ENCODE results near the gene WNT6. TPM values are rescaled to one million over a fixed set of nuclear protein-coding genes. Genes with fewer than 3 reads are reported as not detected.

The WNT6 gene
- total and polyA plus RNA-seq, 2 of the 8 experiments (the other 6 are each of a cell fraction or from before 2014, with no cell fraction given) = not detected

DNA sequence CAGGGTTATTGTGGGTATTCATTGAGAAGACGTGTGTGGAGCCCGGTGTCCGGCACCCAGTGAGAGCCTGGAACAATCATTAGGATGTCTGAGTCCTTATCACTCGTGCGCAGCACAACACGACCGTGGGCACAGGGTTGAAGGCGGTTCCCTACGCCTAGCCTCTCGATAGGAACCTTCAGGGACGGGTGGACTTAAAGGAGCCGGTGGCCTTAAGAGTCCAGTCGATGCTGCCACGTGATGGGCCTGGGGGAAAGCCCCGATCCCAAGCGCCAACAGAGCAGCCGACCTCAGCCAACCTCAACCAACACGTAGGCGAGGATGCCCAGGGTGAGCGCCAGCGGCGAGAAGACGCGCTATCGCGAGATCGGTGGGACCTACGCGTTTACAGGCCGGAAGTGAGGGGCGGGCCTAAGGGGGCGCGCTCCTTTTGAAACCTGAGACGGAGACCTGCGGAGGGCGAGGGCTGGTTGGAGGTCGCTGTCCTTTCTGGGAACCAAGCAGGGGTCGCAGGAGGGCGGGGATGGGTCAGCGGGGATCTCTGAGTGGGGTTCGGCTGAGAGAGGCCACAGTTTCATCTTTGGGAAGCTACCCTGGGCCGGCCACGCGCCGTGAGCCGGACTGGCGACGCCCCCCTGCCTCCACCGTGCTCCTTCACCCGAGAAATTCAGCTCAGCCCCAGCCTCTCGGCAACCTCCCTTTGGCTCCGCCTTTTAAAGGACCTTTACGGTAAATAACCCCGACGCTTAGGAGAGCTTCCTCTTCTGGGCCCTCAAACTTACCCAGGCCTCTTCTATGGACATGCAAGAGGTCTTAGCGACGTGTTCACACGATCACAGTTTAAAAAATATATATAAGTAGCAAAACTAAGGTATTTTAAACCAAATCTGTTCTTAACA lies 49.4 kb downstream of the WNT6 start (continued):
- TF ChIP-seq, protein P1, sequence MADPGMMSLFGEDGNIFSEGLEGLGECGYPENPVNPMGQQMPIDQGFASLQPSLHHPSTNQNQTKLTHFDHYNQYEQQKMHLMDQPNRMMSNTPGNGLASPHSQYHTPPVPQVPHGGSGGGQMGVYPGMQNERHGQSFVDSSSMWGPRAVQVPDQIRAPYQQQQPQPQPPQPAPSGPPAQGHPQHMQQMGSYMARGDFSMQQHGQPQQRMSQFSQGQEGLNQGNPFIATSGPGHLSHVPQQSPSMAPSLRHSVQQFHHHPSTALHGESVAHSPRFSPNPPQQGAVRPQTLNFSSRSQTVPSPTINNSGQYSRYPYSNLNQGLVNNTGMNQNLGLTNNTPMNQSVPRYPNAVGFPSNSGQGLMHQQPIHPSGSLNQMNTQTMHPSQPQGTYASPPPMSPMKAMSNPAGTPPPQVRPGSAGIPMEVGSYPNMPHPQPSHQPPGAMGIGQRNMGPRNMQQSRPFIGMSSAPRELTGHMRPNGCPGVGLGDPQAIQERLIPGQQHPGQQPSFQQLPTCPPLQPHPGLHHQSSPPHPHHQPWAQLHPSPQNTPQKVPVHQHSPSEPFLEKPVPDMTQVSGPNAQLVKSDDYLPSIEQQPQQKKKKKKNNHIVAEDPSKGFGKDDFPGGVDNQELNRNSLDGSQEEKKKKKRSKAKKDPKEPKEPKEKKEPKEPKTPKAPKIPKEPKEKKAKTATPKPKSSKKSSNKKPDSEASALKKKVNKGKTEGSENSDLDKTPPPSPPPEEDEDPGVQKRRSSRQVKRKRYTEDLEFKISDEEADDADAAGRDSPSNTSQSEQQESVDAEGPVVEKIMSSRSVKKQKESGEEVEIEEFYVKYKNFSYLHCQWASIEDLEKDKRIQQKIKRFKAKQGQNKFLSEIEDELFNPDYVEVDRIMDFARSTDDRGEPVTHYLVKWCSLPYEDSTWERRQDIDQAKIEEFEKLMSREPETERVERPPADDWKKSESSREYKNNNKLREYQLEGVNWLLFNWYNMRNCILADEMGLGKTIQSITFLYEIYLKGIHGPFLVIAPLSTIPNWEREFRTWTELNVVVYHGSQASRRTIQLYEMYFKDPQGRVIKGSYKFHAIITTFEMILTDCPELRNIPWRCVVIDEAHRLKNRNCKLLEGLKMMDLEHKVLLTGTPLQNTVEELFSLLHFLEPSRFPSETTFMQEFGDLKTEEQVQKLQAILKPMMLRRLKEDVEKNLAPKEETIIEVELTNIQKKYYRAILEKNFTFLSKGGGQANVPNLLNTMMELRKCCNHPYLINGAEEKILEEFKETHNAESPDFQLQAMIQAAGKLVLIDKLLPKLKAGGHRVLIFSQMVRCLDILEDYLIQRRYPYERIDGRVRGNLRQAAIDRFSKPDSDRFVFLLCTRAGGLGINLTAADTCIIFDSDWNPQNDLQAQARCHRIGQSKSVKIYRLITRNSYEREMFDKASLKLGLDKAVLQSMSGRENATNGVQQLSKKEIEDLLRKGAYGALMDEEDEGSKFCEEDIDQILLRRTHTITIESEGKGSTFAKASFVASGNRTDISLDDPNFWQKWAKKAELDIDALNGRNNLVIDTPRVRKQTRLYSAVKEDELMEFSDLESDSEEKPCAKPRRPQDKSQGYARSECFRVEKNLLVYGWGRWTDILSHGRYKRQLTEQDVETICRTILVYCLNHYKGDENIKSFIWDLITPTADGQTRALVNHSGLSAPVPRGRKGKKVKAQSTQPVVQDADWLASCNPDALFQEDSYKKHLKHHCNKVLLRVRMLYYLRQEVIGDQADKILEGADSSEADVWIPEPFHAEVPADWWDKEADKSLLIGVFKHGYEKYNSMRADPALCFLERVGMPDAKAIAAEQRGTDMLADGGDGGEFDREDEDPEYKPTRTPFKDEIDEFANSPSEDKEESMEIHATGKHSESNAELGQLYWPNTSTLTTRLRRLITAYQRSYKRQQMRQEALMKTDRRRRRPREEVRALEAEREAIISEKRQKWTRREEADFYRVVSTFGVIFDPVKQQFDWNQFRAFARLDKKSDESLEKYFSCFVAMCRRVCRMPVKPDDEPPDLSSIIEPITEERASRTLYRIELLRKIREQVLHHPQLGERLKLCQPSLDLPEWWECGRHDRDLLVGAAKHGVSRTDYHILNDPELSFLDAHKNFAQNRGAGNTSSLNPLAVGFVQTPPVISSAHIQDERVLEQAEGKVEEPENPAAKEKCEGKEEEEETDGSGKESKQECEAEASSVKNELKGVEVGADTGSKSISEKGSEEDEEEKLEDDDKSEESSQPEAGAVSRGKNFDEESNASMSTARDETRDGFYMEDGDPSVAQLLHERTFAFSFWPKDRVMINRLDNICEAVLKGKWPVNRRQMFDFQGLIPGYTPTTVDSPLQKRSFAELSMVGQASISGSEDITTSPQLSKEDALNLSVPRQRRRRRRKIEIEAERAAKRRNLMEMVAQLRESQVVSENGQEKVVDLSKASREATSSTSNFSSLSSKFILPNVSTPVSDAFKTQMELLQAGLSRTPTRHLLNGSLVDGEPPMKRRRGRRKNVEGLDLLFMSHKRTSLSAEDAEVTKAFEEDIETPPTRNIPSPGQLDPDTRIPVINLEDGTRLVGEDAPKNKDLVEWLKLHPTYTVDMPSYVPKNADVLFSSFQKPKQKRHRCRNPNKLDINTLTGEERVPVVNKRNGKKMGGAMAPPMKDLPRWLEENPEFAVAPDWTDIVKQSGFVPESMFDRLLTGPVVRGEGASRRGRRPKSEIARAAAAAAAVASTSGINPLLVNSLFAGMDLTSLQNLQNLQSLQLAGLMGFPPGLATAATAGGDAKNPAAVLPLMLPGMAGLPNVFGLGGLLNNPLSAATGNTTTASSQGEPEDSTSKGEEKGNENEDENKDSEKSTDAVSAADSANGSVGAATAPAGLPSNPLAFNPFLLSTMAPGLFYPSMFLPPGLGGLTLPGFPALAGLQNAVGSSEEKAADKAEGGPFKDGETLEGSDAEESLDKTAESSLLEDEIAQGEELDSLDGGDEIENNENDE (IDR thresholded peaks at IDR 0.05; ENCODE audit: insufficient replicate concordance, low read length) = no peak
- TF ChIP-seq EP300 (IDR thresholded peaks at IDR 0.05; ENCODE audit: borderline replicate concordance in 1 of 2, low read depth in 2 of 2, low read length in 2 of 2) (no peak), RAD21 (IDR thresholded peaks at IDR 0.05 in 1 of 2, conservative IDR thresholded peaks at IDR 0.05 in 1 of 2; ENCODE audit: low read depth in 2 of 2, low read length in 2 of 2) (no peak), POU5F1 (IDR thresholded peaks at IDR 0.05; ENCODE audit: low read depth, low read length) (no peak), TAF1 (IDR thresholded peaks at IDR 0.05; ENCODE audit: low read depth, low read length) (peak; percentile 93), EZH2 (IDR thresholded peaks at IDR 0.05; ENCODE audit: low read depth, low read length, severe bottlenecking) (no peak)
- TF ChIP-seq, protein P2, sequence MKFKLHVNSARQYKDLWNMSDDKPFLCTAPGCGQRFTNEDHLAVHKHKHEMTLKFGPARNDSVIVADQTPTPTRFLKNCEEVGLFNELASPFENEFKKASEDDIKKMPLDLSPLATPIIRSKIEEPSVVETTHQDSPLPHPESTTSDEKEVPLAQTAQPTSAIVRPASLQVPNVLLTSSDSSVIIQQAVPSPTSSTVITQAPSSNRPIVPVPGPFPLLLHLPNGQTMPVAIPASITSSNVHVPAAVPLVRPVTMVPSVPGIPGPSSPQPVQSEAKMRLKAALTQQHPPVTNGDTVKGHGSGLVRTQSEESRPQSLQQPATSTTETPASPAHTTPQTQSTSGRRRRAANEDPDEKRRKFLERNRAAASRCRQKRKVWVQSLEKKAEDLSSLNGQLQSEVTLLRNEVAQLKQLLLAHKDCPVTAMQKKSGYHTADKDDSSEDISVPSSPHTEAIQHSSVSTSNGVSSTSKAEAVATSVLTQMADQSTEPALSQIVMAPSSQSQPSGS (IDR thresholded peaks at IDR 0.05; ENCODE audit: low read length) = no peak
